GM21576 (cell line): Measurements from ENCODE around the gene PIGT.

Experiments used
- ATAC-seq: cut with Tn5 transposase; IDR thresholded peaks from one replicate; pipeline ENCODE4 v1.9.1; 2021; ENCODE audit warnings: mild to moderate bottlenecking, moderate library complexity; ENCODE audit not compliant: unreplicated experiment

The PIGT gene

DNA sequence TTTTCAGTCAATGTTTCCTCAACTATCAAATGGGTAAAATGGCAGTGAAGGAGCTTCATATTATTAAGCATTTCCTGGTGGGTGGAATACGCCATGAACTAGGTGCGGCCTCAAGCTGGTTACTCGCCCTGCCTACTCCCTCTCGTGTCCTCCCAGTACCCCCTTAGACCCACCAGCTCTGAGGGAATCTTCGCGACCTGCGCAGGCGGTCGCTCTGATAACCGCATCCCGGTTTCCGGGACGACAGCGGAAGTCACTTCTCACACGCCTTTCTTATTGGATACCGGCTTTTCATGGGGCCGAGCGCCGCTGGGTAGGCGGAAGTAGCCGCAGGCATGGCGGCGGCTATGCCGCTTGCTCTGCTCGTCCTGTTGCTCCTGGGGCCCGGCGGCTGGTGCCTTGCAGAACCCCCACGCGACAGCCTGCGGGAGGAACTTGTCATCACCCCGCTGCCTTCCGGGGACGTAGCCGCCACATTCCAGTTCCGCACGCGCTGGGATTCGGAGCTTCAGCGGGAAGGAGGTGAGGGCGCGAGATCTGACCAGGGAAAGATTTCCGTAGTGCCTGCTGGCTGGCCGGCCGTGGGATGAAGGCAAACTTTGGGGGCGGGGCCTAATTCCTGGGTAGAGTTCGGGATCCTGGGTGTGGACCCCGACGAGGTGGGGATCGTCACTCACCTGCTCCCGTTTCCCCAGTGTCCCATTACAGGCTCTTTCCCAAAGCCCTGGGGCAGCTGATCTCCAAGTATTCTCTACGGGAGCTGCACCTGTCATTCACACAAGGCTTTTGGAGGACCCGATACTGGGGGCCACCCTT lies at the start of gene PIGT:
Gene PIGT, plus strand, starts transcription at position 320 of the 816 bp plus-strand sequence. Its CDS starts 16 bp downstream, at position 336.
- peak; percentile 74 for ATAC-seq

GRCh38 chr20:45366192-45366591 lies 49.7 kb upstream of the PIGT start:
- no peak for ATAC-seq

DNA sequence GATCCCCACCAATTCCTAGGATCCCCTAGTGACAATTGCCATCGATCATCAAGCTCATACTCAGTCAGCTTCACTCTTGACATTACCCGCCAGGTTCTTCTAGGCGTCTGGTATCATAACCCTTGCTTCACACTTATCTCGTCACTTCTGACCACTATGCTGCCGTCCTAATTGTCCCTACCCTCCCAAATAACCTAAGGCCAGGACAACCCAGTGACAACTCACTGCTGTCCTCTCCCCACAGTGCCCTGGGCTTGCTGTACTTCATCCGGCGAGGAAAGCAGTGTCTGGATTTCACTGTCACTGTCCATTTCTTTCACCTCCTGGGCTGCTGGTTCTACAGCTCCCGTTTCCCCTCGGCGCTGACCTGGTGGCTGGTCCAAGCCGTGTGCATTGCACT lies 49.3 kb upstream of the PIGT start:
- no peak for ATAC-seq

DNA sequence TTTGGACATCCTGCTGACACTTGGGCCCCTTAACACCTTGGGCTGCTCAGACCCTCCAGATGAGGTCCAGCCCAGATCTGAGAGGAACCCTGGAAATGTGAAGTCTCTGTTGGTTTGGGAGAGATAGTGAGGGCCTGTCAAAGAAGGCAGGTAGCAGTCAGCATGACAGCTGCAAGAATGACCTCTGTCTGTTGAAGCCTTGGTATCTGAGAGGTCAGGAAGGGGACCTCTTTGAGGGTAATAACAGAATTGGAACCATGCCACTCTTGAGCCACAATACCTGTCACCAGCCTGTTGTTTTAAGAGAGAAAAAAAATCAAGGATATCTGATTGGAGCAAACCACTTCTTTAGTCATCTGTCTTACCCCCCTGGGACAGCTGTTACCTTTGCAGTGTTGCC lies 48.8 kb upstream of the PIGT start:
- ATAC-seq: no peak

DNA sequence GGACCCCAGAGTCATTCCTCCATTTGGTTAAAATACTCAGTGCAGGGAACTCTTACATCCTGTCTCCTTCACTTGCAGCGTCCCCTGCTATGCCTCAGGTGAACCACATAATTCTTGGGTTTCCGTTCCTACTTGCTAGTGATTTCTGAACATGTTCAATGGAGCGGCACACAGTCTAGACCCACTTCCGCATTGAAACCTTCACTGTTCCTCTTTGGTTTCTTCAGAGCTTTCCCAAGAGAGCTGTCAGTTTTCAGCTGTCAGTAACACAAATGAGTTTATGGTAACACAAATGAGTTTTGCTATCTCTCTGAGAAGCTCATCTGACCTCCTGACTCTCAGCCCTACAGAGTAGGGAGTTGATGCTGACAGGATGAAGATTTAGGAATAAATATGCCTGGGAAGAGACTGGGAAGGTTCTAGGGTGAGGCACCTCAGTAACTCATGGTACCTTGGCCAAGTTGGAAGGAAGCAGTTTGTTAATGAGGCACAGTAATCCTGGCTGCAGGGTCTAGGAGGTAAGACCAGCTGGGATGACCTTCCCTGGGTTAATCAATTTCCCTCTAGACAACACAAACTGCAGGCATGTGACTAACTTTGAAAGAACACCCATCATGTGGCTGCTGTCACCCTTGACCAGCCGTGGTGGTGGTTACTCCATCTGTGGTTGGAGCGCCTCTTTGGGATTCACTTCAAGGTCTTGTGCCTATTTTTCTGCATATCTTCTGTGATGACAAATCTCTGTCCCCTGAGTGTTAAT lies 47.5 kb upstream of the PIGT start:
- ATAC-seq: peak; percentile 82

GRCh38 chr20:45370571-45371160 lies 45.3 kb upstream of the PIGT start:
- no peak for ATAC-seq

DNA sequence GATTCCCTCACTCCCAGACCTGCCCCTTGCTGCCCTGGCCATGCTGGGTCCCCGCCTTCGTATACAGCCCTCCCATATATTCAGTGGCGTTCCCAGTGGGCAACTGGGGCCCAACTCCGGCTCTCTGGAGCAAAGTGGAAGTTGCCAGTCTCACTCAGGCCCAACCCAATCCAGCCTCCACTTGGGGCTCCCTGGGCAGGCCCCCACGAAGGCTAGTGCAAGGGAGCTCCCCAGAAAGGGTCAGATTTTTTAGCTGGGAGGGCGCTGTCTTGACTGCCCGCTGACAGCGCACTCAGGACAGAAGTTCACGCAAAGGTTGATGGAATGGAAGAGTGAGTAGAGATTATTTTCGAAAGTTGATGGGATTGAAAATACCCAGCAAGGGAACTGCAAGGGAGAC lies 43.7 kb upstream of the PIGT start:
- ATAC-seq: no peak

- no peak for ATAC-seq
Measured at GRCh38 chr20:45372646-45373352, 43.1 kb upstream of the PIGT start.

GRCh38 chr20:45373353-45374100 lies 42.4 kb upstream of the PIGT start:
- ATAC-seq: peak; percentile 74

DNA sequence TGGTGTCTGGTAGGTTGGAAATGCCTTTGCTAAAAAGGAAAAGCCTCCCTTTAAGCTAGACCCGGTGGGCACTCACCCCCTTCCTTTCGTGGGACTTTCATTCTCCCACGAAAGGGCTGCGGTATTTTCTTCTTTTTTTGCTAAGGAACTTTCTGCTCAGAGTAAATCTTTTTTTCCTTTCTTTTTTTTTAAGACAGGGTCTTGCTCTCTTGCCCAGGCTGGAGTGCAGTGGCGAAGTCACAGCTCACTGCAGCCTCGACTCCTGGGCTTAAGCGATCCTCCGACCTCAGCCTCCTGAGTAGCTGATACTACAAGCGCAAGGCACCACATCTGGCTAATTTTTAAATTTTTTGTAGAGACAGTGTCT lies 41.9 kb upstream of the PIGT start:
- ATAC-seq: no peak

- ATAC-seq: no peak
Measured at GRCh38 chr20:45374966-45375365, 41.0 kb upstream of the PIGT start.

DNA sequence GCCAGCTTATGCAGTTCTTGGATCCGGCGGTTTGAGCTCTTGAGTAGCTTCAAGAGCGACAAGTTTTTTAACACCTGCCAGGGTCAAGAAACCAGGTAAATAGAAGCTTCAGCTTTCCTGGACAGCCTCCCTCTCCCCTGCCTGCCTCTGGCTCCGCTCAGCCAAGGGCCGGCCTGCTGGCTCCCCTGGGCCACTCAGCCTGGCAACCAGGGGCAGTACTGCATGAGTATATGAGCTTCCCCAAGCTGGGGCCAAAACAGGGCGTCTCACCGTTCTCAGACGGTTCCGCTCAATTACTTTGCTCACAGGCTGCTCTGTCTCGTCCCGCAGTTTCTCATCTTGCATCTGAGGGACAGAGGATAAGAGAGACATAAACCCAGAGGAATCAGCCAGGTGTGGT lies 38.7 kb upstream of the PIGT start:
- no peak for ATAC-seq

DNA sequence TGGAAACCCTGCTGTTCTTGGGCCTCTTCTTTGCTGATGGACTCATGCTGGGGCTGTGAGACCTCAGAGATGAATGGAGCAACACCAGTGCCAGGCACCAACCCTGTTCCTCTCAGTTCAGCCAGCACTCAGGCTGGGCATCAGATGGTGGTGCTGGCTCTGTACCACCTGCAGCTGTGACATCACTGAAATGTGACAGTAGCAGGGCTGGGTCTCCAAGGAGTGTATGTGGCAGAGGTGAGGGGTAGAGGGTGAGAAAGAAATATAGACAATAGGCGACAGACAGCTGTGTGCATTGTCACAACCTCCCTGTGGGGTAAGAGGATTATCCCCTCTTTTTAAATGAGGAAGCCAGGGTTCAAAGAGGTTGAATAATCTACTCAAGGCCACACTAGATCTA lies 37.8 kb upstream of the PIGT start, which contains the start of gene TP53TG5:
Gene TP53TG5, minus strand, starts transcription at position 135 of the 400 bp plus-strand sequence. Its CDS starts 89 bp downstream, at position 46.
- ATAC-seq: no peak

GRCh38 chr20:45387274-45387673 lies 28.7 kb upstream of the PIGT start:
- ATAC-seq: no peak

GRCh38 chr20:45390931-45391330 lies 25.0 kb upstream of the PIGT start:
- no peak for ATAC-seq

DNA sequence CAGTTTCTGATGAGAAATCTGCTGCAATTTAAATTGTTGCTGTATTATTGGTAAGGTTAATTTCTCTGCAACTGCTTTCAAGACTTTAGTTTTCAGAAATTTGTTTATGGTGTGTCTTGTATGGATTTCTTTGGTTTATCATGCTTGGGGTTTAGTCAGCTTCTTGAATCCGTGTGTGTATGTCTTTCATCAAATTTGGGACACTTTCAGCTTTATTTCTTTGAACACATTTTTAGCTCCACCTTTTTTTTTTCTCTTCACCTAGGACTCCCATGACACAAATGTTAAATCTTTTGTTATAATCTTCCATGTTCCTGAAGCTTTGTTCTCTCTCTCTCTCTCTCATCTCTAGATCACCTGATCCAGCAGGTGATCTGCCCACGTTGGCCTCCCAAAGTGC lies 24.4 kb upstream of the PIGT start:
- ATAC-seq: no peak

DNA sequence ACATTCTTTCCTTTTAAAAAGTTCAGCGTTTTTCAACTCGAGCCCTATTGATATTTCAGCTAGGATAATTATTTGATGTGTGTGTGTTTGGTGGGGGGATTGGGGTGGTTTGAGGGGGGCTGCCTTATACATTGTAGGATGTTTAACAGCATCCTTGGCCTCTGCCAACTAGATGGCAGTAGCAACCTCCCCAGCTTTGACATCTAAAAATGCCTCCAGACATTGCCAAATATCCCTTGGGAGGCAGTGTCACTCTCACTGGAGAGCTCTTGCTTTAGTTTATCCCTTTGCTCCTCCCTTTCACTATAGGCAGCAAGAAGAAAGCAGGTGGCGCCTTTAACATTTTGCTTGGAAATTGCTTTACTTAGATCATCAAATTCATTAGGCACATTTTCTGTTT lies 23.2 kb upstream of the PIGT start:
- ATAC-seq: no peak

DNA sequence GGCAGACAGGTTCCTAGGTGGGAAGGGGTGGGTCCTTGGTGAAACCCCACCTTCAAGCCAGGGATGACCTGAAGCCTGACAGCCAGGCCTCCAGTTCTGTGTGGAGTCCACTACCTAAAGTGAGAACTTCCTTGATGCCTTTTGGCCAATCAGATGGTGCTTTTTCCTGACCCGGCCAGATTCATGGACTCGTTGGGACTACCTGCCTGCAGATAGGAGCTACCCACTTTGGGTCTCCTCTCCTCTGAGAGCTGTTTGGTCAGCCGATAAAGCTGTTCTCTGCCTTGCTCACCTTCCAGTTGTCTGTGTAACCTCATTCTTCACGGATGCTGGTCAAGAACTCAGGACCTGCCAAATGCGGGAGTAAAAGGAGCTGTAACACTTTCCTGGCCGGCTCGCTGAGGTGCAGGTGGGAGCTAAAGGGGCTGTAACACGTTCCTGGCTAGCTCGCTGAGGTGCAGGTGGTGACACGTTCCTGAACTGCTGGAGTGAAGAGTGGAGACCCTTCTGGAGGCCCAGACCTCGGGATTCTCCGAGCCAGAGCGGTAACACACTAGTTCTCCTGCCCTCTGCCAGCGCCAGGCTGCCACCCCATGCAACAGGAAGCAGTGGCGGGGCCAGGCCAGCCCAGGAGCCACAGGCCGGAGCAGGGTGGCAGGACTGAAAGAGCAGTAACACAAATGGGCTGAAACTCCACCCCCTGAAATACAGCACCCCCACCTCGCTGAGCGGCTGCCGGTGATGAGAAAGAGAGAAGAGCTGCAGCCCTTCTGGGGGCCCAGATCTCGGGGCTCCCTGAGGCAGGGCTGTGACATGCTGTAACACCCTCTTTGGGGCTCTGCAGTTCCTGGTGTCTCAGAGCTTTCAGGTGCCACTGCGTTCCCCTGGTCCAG lies 21.5 kb upstream of the PIGT start:
- ATAC-seq: no peak

GRCh38 chr20:45395114-45395415 lies 20.9 kb upstream of the PIGT start:
- no peak for ATAC-seq

GRCh38 chr20:45399018-45399417 lies 16.9 kb upstream of the PIGT start:
- ATAC-seq: no peak
